KG1 (cell line): Measurements from ENCODE around the gene CST7.
"Not testable (repeated sequence)": the region's sequence is repeated elsewhere in the genome, so short reads cannot be mapped to it uniquely, and the experiment has no call there.

ENCODE experiments used
- DNase-seq: peaks from one replicate; lab custom pipeline; 2025; lab: John Stamatoyannopoulos, UW

Gene CST7, protein sequence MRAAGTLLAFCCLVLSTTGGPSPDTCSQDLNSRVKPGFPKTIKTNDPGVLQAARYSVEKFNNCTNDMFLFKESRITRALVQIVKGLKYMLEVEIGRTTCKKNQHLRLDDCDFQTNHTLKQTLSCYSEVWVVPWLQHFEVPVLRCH

DNA sequence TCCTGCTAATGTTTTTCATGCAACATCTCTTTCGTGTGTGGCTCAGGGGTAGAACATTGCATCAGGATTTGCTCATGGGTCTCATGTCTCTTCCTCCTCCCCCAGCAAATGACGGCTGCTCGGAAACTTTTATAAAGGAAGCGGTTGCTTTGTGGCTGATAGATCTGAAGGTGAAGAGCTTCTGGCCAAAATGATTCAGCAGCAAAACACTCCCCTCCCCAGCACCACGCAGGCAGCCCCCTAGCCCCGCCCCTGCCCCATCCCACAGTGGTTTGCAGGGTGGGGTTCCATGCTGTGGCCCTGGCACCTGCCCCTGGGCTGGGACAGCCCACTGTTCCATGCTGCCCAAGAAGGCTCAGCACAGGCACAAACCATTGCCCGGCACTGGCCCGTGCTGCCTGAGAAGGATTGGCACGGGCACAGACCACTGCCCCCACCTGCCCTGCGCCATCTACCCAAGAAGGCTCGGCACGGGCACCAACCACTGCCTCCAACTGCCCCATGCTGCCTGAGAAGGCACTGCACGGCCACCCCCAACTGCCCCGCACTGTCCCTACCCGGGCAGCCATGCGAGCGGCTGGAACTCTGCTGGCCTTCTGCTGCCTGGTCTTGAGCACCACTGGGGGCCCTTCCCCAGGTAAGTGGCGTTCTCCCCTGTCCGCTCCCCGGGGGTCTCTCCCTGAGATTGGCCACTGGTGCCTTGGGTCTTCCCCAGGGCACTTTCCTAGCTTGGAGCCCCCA is at the start of gene CST7:
TSS of gene CST7 (plus strand) at position 331 of the 741 bp plus-strand sequence. CDS start at position 568, 237 bp downstream.
- peak; percentile 62 for DNase-seq

DNA sequence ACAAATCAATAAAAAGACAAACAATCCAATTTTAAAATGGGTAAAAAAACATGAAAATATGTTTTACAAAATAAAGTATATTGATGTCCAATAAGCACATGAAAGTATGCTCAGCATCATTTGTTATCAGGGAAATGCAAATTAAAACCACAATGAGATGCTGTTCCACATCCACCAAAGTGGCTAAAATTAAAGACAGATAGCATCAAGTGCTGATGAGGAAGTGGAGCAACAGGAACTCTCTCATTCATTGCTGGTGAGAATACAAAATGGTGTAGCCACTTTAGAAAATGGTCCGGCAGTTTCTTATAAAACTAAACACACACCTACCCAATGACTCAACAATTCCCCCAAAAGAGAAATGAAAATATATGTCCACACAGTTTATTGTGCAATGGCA is 42.3 kb upstream of the CST7 start:
- DNase-seq = no peak

DNA sequence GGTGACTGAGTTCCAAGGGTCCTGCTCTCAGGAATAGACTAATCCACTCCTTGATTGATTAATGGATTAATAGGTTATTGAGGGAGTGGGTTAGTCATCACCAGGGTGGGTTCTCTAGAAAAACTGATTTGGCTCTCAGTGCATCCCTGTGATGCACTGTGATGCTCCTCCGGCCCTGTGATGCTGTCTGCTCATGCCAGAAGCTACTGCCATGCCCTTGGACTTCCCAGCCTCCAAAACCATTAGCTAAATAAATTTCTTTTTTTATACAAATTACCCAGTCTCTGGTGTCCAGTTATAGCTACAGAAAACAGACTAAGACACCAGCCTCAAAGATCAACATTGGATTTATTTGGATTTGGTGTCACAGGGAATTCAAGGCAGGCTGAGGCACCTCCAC is 40.4 kb upstream of the CST7 start:
- DNase-seq = no peak

DNA sequence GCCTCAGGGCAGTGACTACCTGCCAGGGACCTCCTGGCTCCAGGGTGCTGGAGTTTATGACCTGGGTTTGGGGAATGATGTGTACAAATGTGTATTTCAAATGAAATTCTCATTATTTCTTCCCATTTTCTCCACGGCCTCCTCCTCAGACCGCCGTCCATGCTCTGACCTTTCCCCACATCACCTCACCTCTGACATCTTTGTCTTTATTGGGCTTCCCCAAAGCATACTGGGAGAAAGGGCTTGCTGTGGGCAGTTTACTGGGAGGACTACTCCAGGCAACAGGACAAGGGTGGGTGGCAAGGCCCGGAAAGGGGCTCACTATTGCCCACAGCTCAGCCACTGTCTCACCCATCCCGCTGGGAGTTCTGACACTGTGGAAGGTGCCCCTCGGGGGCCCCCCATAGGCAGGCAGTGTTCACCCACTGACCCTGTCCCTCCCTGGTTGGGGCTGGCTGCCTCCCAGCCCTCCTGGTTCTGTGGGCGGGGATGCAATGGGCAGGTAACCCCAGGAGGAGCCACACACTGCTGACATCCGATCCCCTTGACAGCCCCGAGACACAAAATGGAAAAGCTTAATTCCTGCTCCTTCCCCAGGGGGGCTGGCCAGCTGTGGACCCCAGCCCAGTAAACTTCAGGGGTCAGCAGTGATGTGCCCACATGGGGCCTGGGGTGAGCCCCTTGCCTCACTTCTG is 39.8 kb upstream of the CST7 start:
- DNase-seq = no peak

DNA sequence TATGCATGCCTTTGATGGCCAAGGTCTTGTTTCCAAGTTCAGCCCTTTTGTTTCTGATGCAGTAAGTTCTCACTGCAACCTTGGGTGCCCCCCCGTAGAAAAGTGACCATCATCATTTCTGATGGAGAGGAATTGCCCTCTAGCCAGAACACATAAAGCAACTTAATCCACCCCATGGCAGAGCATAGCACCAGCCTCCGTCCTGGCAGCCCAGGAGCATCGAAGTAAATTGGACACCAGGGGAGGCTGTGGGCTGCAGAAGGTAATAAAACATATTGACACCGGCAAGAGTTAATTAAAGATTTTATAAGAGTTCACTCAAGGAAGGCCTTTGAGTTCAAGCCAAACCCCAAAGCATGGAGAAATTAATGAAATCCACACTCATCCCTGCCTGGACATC is 39.2 kb upstream of the CST7 start:
- no peak for DNase-seq

DNA sequence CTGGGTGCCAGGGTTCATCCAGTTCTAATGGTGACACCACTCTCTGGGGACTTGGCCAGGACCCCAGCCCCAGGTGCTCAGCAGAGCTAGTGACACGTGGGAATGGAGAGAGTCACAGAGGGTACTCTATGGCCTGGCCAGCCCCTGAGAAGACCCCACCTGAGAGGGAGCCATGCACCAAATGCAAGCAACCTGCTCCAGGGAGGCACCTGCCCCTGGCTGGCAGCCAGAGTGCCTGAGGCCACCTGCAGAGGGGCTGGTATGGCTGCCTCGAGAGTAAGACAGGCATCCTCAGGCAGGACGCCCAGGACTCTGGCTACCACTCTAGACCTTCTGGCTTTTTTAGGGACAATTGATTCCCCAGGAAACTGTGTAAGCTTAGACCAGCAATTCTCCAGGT is 38.6 kb upstream of the CST7 start:
- no peak for DNase-seq

DNA sequence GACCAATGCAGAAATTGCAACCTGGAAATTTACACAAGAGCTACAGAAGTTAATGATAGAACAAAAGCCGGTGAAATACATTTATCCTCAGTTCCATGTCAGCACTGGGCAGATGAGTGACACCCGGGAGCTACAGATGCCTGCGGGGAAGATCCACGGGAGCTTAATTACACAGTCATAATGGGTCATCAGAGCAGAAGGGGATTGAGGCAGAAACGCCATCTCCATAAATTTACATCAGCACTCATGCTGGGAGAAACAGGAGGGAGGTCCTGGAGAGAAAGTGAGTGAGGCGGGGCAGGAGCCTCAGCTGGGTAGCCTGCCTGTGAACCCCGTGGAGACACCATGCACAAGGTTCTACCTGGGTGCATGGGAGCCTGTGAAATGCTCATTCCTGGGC is 37.6 kb upstream of the CST7 start:
- no peak for DNase-seq

DNA sequence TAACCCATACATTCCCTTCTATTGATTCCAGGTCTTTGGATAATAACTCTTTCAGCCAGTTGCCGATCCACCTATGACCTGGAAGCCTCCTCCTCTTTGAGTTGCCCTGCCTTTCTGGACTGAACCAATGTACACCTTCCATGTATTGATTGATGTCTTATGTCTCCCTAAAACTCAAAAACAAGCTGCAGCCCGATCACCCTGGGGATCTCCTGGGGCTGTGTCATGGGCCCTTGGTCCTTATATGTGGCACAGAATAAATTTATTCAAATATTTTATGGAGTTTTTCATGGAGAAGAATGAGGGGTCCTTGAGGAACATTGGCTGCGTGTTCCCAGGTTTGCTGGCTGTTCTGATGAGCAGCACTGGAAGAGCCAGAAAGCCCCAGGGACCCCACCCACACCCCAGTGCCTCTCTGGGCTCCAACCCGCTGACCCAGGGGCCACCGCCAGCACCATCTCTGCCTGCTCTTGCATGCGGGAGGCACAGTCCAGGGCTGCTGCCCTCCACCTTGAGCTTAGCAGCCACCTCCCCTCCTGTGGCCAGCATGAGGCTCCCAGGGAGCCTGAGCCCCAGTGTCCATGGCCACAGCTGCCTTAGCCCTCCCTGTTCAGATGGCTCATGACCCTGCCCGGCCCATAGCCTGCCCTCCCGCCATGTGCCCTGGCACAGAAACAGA is 36.5 kb upstream of the CST7 start:
- no peak for DNase-seq

DNA sequence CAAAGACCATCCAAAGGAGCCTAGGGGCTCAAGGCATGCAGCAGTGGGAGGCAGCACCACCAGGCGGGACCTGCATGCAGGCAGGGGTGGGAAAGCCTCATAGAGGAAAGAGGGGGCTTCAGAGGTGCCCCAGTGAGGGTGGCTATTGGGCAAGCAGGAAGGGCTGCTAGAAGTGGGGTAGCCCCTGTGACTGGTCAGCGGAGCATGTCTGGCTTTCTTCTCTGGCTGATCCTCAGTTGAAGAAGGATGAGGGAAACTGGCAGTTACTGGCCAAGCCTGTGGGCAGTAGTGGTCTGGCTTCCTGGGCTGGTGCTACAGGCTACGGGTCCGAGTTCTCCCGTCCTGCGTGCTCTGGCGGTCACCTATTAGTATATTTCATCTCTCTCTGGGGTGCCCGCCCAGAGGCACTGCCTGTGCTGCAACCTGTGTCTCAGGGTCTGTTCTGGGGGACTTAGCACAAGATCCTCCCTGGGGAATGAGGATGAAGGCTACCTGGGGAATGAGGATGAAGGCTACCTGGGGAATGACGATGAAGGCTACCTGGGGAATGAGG is 35.9 kb upstream of the CST7 start:
- DNase-seq = no peak

DNA sequence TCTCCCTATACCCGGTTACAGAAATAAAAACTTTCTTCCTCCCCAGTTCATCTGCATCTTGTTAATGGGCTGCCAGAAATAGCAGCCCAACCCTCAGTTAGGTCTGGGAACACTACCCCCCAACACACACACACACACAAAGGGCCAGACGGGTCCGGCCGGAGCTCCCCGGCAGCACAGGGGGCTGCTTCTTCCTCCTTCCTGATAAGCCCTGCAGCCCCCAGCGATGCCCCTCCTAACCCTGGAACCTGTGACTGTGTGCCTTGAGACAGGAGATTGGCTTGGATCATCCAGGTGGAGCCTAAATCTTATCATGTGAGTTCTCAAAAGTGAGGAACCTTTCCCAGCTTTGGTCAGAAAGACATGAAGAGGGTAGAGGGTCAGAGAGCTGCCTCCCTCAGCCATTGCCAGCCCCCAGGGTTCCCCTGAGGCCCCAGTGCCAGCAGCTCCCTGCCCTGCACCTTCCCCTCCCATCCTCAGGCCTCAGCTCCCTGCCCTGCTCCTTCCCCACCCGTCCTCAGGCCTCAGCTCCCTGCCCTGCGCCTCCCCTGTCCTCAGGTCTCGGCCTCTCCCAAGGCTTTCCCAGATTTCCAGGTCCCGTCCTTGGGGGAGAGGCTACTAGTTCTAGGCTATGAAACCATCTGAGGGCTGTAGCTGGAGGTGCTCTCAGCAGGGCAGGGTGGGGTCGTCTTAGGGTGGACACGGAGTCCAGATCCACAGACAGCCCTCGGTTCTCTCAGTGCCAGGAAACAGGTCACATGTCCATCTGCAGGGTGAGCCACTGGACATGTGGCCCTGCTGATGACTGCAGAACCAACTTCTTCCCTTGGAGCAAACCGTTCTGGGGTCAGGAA is 34.5 kb upstream of the CST7 start:
- DNase-seq = no peak

DNA sequence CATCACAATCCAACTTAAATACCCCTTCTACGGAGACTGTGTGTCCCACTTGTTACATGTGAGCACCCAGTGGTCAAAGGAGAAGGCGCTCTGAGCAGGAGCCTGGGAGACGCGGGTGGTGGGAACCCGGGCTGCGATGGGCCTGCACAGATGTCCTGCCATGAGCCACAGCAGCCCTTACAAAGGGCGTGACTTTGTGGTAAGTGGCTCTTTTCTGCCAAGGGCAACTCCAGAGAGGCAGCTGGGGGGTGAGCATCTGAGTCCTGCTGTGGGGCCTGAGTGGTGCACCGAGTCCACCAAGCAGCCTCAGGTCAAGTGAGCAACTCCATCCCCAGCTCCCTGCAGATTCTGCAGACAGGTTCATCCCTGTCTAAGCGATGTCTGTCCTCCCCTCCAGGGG is 33.6 kb upstream of the CST7 start:
- DNase-seq = no peak

DNA sequence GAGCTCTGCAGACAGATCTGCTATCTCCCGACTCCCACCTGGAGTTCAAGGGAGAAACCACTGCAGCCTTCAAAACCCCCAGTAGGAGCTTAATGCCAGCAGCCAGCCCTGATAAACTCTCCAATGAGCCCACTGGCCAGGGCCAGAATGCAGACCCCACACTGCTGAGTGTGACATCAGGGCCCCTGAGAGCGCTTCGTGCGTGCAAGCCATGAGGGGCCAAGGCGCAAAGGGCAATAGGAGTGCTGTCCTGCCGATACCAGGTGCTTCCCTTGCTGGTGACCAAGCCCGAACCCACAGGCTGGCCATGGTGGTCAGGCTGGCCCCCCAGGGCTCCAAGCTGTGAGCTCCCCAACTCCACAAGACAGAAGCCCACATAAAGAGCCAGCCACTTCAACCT is 33.2 kb upstream of the CST7 start:
- no peak for DNase-seq

DNA sequence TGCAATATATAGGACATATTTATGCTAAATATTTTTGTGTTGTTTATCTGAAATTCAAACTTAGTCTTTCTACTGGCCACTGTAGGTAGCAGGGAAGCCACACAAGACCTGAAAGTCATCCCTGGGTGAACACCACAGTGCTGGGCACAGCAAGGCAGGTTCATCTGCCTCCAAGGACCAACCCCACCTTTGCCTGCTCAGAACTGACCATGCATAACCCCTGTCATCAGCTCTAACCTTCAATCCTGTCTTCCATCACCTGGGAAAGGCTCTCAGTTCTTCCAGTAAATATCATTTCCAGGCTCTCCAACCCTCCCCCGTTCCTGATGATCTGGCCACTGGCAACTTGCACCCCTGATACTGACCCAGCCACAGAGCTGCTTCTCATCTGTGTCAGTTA is 32.7 kb upstream of the CST7 start:
- no peak for DNase-seq

DNA sequence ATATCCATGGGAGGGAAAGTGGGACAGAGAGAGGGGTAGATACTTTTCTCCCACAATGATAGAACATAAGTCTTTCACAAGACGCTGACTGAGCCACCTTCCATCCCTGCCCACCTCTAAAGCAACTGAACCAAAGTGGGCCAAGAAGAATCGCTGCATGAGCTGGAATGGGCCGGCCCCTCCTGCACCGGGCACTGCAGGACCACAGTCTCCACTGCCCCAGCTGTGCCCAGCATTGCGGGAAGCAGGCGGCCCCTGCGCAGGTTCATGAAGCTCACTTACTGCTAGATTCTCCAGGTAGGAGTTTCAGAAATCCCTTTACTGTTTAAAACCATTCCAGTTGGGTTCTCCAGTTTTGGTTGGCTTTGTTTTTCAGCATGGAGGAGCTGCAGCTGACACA is 32.0 kb upstream of the CST7 start:
- no peak for DNase-seq

DNA sequence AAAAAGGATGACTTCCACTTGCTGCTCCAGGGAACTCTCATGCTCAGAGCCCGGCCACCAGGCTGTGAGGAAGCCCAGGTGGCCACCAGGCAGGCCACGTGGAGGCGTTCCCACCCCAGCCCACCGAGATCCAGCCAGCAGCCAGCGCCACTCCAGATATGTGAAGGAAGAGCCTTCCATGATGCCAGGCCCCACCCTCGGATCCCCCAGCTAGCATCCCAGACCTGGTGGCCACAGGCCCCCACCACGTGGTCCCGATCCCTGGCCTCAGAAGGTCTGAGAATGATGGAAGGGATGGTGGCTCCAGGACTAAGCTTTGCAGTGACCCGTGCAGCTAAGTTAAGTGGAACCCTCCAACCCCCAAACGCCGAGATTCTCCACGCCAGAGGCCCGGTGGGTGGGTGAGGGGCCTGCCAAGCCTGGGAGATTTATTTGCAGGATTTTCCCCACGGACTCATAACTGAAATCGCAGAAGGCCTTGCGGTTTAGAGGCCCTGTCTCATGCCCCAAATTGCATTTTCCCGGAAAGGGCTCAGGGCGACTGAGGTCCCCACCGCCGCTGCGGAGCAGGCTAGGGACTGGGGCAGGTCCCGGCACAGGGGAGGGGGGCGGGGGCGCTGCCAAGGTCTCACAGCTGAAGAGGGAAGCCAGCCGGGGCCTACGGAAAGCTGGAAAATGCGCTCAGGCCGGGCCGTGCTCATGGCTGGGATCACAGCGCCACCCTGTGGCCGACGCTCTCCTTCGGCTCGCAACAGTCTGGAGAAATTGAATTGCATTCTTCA is 31.1 kb upstream of the CST7 start:
- peak; percentile 38 for DNase-seq

DNA sequence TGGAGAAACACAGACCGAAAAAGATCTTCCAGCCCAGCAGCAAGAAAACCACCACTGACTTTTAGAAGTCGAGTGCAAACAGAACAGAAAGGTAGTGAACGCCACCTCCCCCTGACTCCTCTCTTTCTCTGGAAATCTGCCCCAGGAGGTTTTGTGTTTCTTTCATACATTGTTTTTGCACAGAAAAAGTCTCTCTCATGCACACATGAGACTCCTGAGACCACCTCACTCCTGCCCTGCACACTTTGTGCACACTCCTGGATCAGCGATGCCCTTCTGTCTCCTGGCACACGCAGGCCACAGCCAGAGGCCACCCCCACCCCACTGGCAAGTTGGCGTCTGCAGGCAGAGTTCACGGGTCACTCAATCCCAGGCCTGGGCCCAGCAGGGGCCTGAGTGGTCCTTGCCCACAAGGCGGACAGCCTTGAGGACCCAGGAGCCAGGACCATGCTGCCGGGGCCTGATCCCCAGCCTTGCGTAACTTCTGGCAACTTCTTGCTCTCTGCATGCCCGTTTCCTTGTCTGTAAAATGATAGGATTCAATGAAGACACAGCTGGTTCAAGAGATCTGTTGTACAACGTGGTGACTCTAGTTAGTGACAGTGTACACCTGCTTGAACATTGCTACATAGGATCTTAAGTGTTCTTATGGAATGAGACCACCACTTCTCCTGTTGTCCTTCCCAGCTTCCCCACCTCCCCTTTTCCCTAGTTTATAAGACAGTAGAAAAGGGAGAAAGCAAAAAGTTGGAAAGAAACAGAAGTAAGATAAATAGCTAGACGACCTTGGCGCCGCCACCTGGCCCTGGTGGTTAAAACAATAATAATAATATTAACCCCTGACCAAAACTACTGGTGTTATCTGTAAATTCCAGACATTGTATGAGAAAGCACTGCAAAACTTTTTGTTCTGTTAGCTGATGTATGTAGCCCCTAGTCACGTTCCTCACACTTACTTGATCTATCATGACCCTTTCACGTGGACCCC is 30.2 kb upstream of the CST7 start:
- DNase-seq = no peak

DNA sequence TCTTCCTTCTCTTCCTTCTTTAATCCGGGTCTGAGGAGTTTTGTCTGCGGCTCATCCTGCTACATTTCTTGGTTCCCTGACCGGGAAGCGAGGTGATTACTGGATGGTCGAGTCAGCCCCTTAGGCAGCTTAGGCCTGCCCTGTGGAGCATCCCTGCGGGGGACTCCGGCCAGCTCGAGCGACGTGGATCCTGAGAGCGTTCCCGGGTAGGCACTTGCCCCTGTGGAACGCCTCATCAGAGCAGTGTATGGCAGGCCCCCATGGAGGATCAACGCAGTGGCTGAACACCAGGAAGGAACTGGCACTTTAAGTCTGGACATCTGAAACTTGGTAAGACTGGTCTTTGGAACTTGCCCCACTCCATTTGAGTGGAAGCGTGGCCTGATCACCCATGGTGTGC is 29.4 kb upstream of the CST7 start:
- DNase-seq = not testable (repeated sequence)

DNA sequence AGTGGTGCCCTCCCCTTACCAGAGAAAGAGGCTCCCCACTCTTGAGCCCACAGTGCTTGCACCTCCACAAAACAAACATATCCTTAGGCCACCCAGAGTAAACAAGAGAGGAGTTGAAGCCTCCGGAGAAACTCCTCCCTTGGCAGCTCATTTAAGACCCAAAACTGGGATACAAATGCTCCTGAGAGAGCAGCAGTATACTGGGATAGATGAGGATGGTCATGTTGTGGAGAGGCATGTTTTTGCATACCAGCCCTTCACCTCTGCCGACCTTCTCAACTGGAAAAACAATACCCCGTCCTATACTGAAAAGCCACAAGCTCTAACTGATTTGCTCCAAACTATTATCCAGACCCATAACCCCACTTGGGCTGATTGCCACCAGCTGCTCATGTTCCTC is 28.4 kb upstream of the CST7 start:
- DNase-seq = not testable (repeated sequence)

DNA sequence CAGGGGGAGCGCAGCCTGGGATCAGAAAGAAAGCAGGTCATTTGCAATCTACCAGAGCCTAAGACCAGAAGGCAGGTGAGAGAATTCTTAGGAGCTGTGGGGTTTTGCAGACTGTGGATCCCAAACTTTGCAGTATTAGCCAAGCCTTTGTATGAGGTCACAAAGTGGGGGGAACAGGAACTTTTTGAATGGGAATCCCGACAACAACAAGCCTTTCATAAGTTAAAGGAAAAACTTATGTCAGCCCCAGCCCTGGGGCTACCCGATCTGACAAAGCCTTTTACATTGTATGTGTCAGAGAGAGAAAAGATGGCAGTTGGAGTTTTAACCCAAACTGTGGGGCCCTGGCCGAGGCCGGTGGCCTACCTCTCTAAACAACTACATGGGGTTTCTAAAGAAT is 19.8 kb upstream of the CST7 start:
- DNase-seq = not testable (repeated sequence)
